A673 (cell line): Measurements from ENCODE around the gene ACTN4. TPM values are rescaled to one million over a fixed set of nuclear protein-coding genes. Genes with fewer than 3 reads are reported as not detected.

Source experiments
- BruUV-seq: library from RNA; stranded (reverse); fragments of 400-500 nt; replicated peaks from 2 replicates; lab custom pipeline; 2021; lab: Mats Ljungman, UMichigan
- CTCF ChIA-PET: fragments of 300-600 bp; sonication (Branson Sonifier 250); formaldehyde crosslinking; loops from one replicate; lab custom pipeline; 2022; ENCODE audit warnings: antibody characterized with exemption; lab: Charles Lee
- POLR2A ChIA-PET: fragments of 300-600 bp; sonication (Branson Sonifier 250); formaldehyde crosslinking; loops from one replicate; lab custom pipeline; 2022; ENCODE audit warnings: antibody characterized with exemption; ENCODE audit not compliant: low non-redundant PET; lab: Charles Lee
- DNase-seq: peaks from one replicate; pipeline ENCODE4 v3.0.0-alpha.2; 2015; ENCODE audit warnings: low spot score
- H3K27ac ChIP-seq: fragments of 200-600 bp; sonication (generic); 2 replicates; pipeline ENCODE4 v1.5.1; 2016; ENCODE audit warnings: mixed run types, low read depth, mild to moderate bottlenecking, mixed read lengths, antibody characterized with exemption, low read length; ENCODE audit not compliant: poor library complexity, severe bottlenecking
- H3K27me3 ChIP-seq: fragments of 200-600 bp; sonication (generic); replicated peaks from 2 replicates; pipeline ENCODE4 v1.6.1; 2017; ENCODE audit warnings: mixed run types, low read depth, mild to moderate bottlenecking, mixed read lengths, antibody characterized with exemption, low read length; ENCODE audit not compliant: insufficient read depth, poor library complexity
- H3K36me3 ChIP-seq: fragments of 200-600 bp; sonication (generic); 2 replicates; pipeline ENCODE4 v1.6.1; 2016; ENCODE audit warnings: mixed run types, mild to moderate bottlenecking, mixed read lengths, antibody characterized with exemption, low read length; ENCODE audit not compliant: insufficient read depth, poor library complexity, severe bottlenecking
- H3K4me1 ChIP-seq: fragments of 200-600 bp; sonication (generic); 2 replicates; pipeline ENCODE4 v1.6.1; 2017; ENCODE audit warnings: mixed run types, mild to moderate bottlenecking, mixed read lengths, antibody characterized with exemption, low read length; ENCODE audit not compliant: insufficient read depth, poor library complexity, severe bottlenecking
- H3K4me3 ChIP-seq: fragments of 200-600 bp; sonication (generic); 2 replicates; pipeline ENCODE4 v1.5.1; 2016; ENCODE audit warnings: low read depth, mixed run types, mild to moderate bottlenecking, mixed read lengths, low read length; ENCODE audit not compliant: poor library complexity, severe bottlenecking
- H3K9me3 ChIP-seq: fragments of 200-600 bp; sonication (generic); 2 replicates; pipeline ENCODE4 v1.6.1; 2016; ENCODE audit warnings: mixed run types, low read depth, mild to moderate bottlenecking, mixed read lengths, antibody characterized with exemption, low read length; ENCODE audit not compliant: poor library complexity, severe bottlenecking
- CTCF ChIP-seq: fragments of 300-800, 200-600 bp; sonication (generic); conservative IDR thresholded peaks from 2 replicates; pipeline ENCODE4 v1.5.1; 2017; ENCODE audit warnings: low read depth, mild to moderate bottlenecking, antibody characterized with exemption, low read length, moderate library complexity, mixed read lengths
- EZH2 ChIP-seq: fragments of 200-600 bp; sonication (generic); IDR thresholded peaks from 2 replicates; pipeline ENCODE4 v1.6.1; 2017; ENCODE audit warnings: borderline replicate concordance, low read depth, mild to moderate bottlenecking, mixed read lengths, antibody characterized with exemption, low read length; ENCODE audit not compliant: poor library complexity, severe bottlenecking
- intact Hi-C: fragments of 100-400 bp; cut with micrococcal nuclease; formaldehyde crosslinking; loops from one replicate; pipeline ENCODE4 v1.10.0; 2022; ENCODE audit not compliant: unreplicated experiment
- total RNA-seq: library from RNA; stranded (reverse); gene quantifications from 2 replicates; pipeline ENCODE4 v1.2.3, GENCODE V29; 2021

Gene ACTN4
- total RNA-seq, 1 experiment from 2014 or later: 397 TPM

- peaks cover 54% of the 10 kb centered on the region for H3K36me3 ChIP-seq
- H3K4me1 ChIP-seq: no peaks in the 10 kb centered on the region
- no peak overlapping the region for H3K27ac ChIP-seq
- H3K4me3 ChIP-seq: no peak overlapping the region
- H3K27me3 ChIP-seq: no peaks in the 10 kb centered on the region
- POLR2A ChIA-PET: no interaction called here
- TF ChIP-seq EZH2: no peak
- CTCF ChIA-PET: no interaction called here
- no peak for DNase-seq
- intact Hi-C loops: no loop called here
- BruUV-seq: no TSS peak
- no peaks in the 10 kb centered on the region for H3K9me3 ChIP-seq
Measured at GRCh38 chr19:38703509-38703908, 56.1 kb downstream of the ACTN4 start.

- Histone ChIP-seq H3K9me3 (no peaks in the 10 kb centered on the region), H3K27ac (no peak overlapping the region), H3K36me3 (peaks cover 64% of the 10 kb centered on the region), H3K27me3 (no peaks in the 10 kb centered on the region), H3K4me1 (no peaks in the 10 kb centered on the region), H3K4me3 (no peak overlapping the region)
- POLR2A ChIA-PET: no interaction called here
- no peak for TF ChIP-seq EZH2
- TF ChIP-seq CTCF: no peak
- DNase-seq: no peak
- no TSS peak for BruUV-seq
- CTCF ChIA-PET: no interaction called here
- intact Hi-C loops: no loop called here
Measured at GRCh38 chr19:38704488-38705026, 57.1 kb downstream of the ACTN4 start.

DNA sequence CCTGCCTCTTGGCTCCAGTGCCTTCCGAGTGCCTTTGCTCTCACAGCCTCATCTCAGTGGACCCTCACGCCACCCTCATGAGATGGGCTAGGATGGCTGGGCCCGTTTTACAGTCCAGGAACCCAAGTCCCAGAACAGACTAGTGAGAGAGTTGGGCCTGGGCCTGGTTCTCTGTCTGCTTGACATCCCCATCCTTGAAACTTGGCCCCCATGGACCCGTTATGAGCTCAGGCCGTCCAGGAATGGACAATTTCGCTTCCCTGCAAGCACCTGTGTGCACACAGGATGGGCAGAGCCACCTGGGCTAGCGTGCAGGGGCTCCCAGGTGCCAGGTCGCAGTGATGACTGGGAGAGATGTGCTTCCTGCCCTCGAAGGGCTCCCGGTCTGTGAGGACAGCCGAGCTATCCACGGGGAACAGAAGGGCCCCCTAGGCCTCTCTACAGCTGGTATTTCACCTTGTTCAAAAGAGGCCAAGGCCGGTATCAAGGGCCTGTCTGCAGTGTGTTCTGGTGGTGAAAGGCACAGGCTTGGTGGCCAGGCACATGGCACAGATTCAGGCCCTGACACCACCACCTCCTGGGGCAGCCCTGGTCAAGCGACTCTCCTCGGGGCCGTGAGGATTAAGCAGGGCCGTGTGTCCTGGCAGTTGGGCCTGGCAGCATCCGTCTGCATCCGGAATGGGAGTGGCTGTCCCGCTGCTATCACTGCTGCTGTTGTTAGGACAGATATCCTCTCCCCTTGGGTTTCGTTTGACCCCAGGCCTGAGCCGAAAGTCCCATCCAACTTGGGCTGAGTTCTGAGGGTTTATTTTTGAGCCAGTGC lies 58.0 kb downstream of the ACTN4 start:
- CTCF ChIA-PET: no interaction called here

More for the DNA sequence above, 58.0 kb downstream of the ACTN4 start:
- TF ChIP-seq CTCF (no peak), EZH2 (no peak)
- POLR2A ChIA-PET: no interaction called here
- Histone ChIP-seq H3K4me3 (no peak overlapping the region), H3K4me1 (no peaks in the 10 kb centered on the region), H3K9me3 (no peaks in the 10 kb centered on the region), H3K36me3 (peaks cover 71% of the 10 kb centered on the region), H3K27me3 (no peaks in the 10 kb centered on the region), H3K27ac (no peak overlapping the region)
- intact Hi-C loops: no loop called here
- no peak for DNase-seq
- BruUV-seq: no TSS peak
